ENCODE measurements around the gene HLTF. TPM values are rescaled to one million over a fixed set of nuclear protein-coding genes. Genes with fewer than 3 reads are reported as not detected.

Gene HLTF
- total and polyA plus RNA-seq, 2 donors (not counting 1 experiment from before 2014, with no cell fraction given), result 3.3 to 22.9 TPM

DNA sequence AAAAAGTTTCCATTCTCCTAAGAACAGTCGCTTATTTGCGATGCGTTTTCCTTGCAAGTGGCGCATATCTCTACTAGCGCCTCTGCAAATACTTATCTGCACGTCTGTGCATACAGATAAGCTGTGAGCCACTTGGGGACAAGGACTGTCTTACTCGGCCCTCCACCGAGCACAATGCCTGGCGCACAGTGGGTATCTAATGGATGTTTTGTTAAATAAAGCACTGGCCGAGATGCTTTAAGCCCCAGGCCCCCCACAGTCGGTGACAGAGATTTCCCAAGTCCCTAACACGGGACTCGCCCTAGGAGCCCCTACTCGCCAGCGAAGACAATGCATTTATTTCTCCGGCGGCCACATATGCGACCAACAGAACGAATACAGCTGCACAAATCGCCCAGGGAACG is 503 bp downstream of the HLTF start:
- Mint-ChIP-seq H3K9me3 (ENCODE audit: insufficient read depth) (no peaks in the 10 kb centered on the region), H3K4me1 (peaks cover 25% of the 10 kb centered on the region), H3K27me3 (no peaks in the 10 kb centered on the region), H3K27ac (peak overlapping the region; percentile 87), H3K4me3 (peak overlapping the region; percentile 91)
- Histone ChIP-seq H3K4me1 (ENCODE audit: control insufficient read depth in 2 of 2, insufficient read depth in 2 of 2, low read length in 2 of 2) (peaks cover 10 to 14% of the 10 kb centered on the region in 2 donors), H3K27ac (ENCODE audit: low read length in 2 of 2) (peak overlapping the region in 1 of 2 donors; percentile 38), H3K9me3 (ENCODE audit: control extremely low read depth in 1 of 3, control insufficient read depth in 2 of 3, insufficient read depth in 1 of 3, low read length in 2 of 3) (no peaks in the 10 kb centered on the region), H3K9ac (ENCODE audit: low read length) (peak overlapping the region; percentile 73), H3K4me3 (ENCODE audit: control extremely low read depth in 1 of 5, extremely low read depth in 1 of 5, insufficient read depth in 1 of 5, low read depth in 2 of 5, low read length in 4 of 5) (peak overlapping the region; percentile 65 to 95 (median 86)), H3K27me3 (replicated peaks in 1 of 4; ENCODE audit: control extremely low read depth in 1 of 4, control insufficient read depth in 3 of 4, insufficient read depth in 4 of 4, low read length in 3 of 4) (no peaks in the 10 kb centered on the region), H3K79me2 (ENCODE audit: control insufficient read depth, insufficient read depth, low read length) (peaks cover 15% of the 10 kb centered on the region), H2AFZ (ENCODE audit: insufficient read depth, low read depth, low read length, poor library complexity, severe bottlenecking) (peak overlapping the region; percentile 90), H3K4me2 (replicated peaks; ENCODE audit: low read depth, low read length, poor library complexity, severe bottlenecking) (peak overlapping the region; percentile 76), H3K36me3 (replicated peaks in 1 of 2; ENCODE audit: control extremely low read depth in 1 of 2, control insufficient read depth in 1 of 2, extremely low read depth in 1 of 2, insufficient read depth in 2 of 2, low read length in 1 of 2) (no peaks in the 10 kb centered on the region), H4K20me1 (ENCODE audit: control insufficient read depth, insufficient read depth, low read length, poor library complexity, severe bottlenecking) (no peaks in the 10 kb centered on the region)
- ChIA-PET POLR2A (interaction anchor here (0.6 to 1.6 kb wide), 2 partner anchors 44 to 721 kb away, joined by 4 read pairs; partner anchors contain the start of gene HPS3), CTCF (interaction anchor here (0.6 kb wide), 1 partner anchor 35 kb away, joined by 3 read pairs; no protein-coding TSS in a partner anchor)
- WGBS (ENCODE audit: insufficient coverage), result 2% methylated on average over 20 of the region's 21 CpGs
- DNase-seq (no peak), ATAC-seq (ENCODE audit: low read depth) (peak; percentile 8)
- no peak for TF ChIP-seq EZH2 (IDR thresholded peaks at IDR 0.05; ENCODE audit: borderline replicate concordance, insufficient read depth, low read depth, low read length, poor library complexity, severe bottlenecking)
- TF ChIP-seq, protein P1, sequence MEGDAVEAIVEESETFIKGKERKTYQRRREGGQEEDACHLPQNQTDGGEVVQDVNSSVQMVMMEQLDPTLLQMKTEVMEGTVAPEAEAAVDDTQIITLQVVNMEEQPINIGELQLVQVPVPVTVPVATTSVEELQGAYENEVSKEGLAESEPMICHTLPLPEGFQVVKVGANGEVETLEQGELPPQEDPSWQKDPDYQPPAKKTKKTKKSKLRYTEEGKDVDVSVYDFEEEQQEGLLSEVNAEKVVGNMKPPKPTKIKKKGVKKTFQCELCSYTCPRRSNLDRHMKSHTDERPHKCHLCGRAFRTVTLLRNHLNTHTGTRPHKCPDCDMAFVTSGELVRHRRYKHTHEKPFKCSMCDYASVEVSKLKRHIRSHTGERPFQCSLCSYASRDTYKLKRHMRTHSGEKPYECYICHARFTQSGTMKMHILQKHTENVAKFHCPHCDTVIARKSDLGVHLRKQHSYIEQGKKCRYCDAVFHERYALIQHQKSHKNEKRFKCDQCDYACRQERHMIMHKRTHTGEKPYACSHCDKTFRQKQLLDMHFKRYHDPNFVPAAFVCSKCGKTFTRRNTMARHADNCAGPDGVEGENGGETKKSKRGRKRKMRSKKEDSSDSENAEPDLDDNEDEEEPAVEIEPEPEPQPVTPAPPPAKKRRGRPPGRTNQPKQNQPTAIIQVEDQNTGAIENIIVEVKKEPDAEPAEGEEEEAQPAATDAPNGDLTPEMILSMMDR (IDR thresholded peaks at IDR 0.05), result no peak
- intact Hi-C loops (cut with micrococcal nuclease), result loop anchor here (1.0 to 5.0 kb wide), 5 partner anchors 15 to 726 kb away; partner anchors contain the start of genes GYG1, HPS3 and RNF13

DNA sequence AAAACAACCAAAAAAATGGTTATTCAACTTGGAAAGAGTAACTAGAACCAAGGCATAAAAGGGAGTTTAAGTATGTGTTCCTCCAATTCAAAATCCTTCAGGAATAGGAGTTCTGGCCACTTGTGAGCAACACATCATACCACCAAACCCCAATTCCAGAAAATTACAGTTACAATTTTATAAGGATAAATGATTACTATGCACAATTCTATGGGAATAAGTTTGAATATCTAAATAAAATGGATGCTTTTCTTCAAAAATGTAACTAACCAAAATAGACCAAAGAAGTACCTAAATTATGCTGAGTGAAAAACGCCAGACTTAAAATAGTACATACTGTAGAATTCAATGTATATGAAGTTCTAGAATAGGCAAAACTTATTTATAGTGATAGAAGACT is 4.6 kb downstream of the HLTF start:
- no peak for ATAC-seq (ENCODE audit: low read depth)
- DNase-seq, result no peak
- Histone ChIP-seq H3K9me3 (ENCODE audit: control extremely low read depth in 1 of 3, control insufficient read depth in 2 of 3, insufficient read depth in 1 of 3, low read length in 2 of 3) (no peaks in the 10 kb centered on the region), H2AFZ (ENCODE audit: insufficient read depth, low read depth, low read length, poor library complexity, severe bottlenecking) (no peak overlapping the region), H4K20me1 (ENCODE audit: control insufficient read depth, insufficient read depth, low read length, poor library complexity, severe bottlenecking) (no peaks in the 10 kb centered on the region), H3K4me3 (ENCODE audit: control extremely low read depth in 1 of 5, extremely low read depth in 1 of 5, insufficient read depth in 1 of 5, low read depth in 2 of 5, low read length in 4 of 5) (no peak overlapping the region), H3K27me3 (replicated peaks in 1 of 4; ENCODE audit: control extremely low read depth in 1 of 4, control insufficient read depth in 3 of 4, insufficient read depth in 4 of 4, low read length in 3 of 4) (no peaks in the 10 kb centered on the region), H3K79me2 (ENCODE audit: control insufficient read depth, insufficient read depth, low read length) (peaks cover 34% of the 10 kb centered on the region), H3K4me2 (replicated peaks; ENCODE audit: low read depth, low read length, poor library complexity, severe bottlenecking) (no peak overlapping the region), H3K36me3 (replicated peaks in 1 of 2; ENCODE audit: control extremely low read depth in 1 of 2, control insufficient read depth in 1 of 2, extremely low read depth in 1 of 2, insufficient read depth in 2 of 2, low read length in 1 of 2) (peaks cover 0 to 3% of the 10 kb centered on the region in 2 experiments), H3K4me1 (ENCODE audit: control insufficient read depth in 2 of 2, insufficient read depth in 2 of 2, low read length in 2 of 2) (peaks cover 9 to 11% of the 10 kb centered on the region in 2 donors), H3K9ac (ENCODE audit: low read length) (no peak overlapping the region), H3K27ac (ENCODE audit: low read length in 2 of 2) (no peak overlapping the region)
- Mint-ChIP-seq H3K9me3 (ENCODE audit: insufficient read depth) (no peaks in the 10 kb centered on the region), H3K27ac (no peak overlapping the region), H3K4me3 (no peak overlapping the region), H3K4me1 (peaks cover 11% of the 10 kb centered on the region), H3K27me3 (no peaks in the 10 kb centered on the region)
- no CpG with 5 or more reads among the region's 1 CpG for WGBS (ENCODE audit: insufficient coverage)
- TF ChIP-seq, protein P1 (IDR thresholded peaks at IDR 0.05), result no peak
- no peak for TF ChIP-seq EZH2 (IDR thresholded peaks at IDR 0.05; ENCODE audit: borderline replicate concordance, insufficient read depth, low read depth, low read length, poor library complexity, severe bottlenecking)
- CTCF ChIA-PET, result no interaction called here
- intact Hi-C loops (cut with micrococcal nuclease), result no loop called here
- POLR2A ChIA-PET, result no interaction called here
